Measurements from ENCODE around the gene MET.

DNA sequence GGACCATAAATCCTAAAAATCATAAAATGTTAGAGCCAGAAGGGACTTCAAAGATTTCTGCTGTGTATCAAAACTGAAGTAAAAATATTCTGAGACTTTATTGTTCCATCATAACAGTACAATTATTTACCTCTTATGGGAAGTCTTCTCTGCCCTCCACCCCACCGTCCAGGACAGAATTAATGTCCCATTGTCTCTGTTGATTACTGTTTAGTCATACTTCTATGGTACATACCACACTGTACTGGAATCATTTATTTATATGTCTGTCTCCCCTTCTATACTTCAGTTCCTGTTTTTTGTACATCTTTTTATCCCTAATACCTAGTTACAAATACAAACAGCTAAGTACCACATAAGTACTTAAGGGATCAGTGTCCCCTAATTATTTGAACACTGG, 98.9 kb downstream of the MET start:
- TF ChIP-seq CREB1 (IDR thresholded peaks at IDR 0.05; ENCODE audit: low read depth), result no peak
- TF ChIP-seq, protein P1, sequence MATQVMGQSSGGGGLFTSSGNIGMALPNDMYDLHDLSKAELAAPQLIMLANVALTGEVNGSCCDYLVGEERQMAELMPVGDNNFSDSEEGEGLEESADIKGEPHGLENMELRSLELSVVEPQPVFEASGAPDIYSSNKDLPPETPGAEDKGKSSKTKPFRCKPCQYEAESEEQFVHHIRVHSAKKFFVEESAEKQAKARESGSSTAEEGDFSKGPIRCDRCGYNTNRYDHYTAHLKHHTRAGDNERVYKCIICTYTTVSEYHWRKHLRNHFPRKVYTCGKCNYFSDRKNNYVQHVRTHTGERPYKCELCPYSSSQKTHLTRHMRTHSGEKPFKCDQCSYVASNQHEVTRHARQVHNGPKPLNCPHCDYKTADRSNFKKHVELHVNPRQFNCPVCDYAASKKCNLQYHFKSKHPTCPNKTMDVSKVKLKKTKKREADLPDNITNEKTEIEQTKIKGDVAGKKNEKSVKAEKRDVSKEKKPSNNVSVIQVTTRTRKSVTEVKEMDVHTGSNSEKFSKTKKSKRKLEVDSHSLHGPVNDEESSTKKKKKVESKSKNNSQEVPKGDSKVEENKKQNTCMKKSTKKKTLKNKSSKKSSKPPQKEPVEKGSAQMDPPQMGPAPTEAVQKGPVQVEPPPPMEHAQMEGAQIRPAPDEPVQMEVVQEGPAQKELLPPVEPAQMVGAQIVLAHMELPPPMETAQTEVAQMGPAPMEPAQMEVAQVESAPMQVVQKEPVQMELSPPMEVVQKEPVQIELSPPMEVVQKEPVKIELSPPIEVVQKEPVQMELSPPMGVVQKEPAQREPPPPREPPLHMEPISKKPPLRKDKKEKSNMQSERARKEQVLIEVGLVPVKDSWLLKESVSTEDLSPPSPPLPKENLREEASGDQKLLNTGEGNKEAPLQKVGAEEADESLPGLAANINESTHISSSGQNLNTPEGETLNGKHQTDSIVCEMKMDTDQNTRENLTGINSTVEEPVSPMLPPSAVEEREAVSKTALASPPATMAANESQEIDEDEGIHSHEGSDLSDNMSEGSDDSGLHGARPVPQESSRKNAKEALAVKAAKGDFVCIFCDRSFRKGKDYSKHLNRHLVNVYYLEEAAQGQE (IDR thresholded peaks at IDR 0.05; ENCODE audit: low read depth), result no peak
- TF ChIP-seq YY1 (IDR thresholded peaks at IDR 0.05; ENCODE audit: low read depth), result no peak
- no peak for TF ChIP-seq NFIC (IDR thresholded peaks at IDR 0.05)
- TF ChIP-seq FOXM1 (IDR thresholded peaks at IDR 0.05; ENCODE audit: borderline replicate concordance, low read depth), result no peak
- no peak for TF ChIP-seq RAD21 (IDR thresholded peaks at IDR 0.05; ENCODE audit: low read depth)
- TF ChIP-seq EP300 (IDR thresholded peaks at IDR 0.05; ENCODE audit: borderline replicate concordance), result no peak
- TF ChIP-seq TAF1 (IDR thresholded peaks at IDR 0.05; ENCODE audit: low read depth), result no peak
- no peak for TF ChIP-seq ZBTB7A (IDR thresholded peaks at IDR 0.05; ENCODE audit: low read depth)
- TF ChIP-seq EGR1 (IDR thresholded peaks at IDR 0.05), result no peak
